Left lobe of liver (tissue), 2 donors: ENCODE measurements around the gene INPP4B. TPM values are rescaled to one million over a fixed set of nuclear protein-coding genes. Genes with fewer than 3 reads are reported as not detected.

Experiments used
- ATAC-seq: fragments of 200-7000 bp; cut with Tn5 transposase; one replicate; pipeline ENCODE4 v1.9.1; 2020; ENCODE audit warnings: mild to moderate bottlenecking, moderate library complexity
- DNase-seq: peaks from one replicate; pipeline ENCODE4 v3.0.0-alpha.2; 2020; ENCODE audit warnings: low spot score
- total RNA-seq: library from RNA; stranded (reverse); gene quantifications from one replicate; pipeline ENCODE4 v1.2.1, GENCODE V29; 2021
- donor health status: DM: no; HTN: no; CAD: no; lungs with moderate emphysema.
- donor health status: DM: no; HTN: yes; CAD: no.

INPP4B gene
- total RNA-seq, 1 donor from 2014 or later = 0.93 TPM

GRCh38 chr4:142595222-142595871 lies 250.8 kb downstream of the INPP4B start:
- DNase-seq = no peak

GRCh38 chr4:142585411-142585810 lies 260.7 kb downstream of the INPP4B start:
- DNase-seq (no peak), ATAC-seq (no peak)

More at GRCh38 chr4:142595222-142595871, 250.8 kb downstream of the INPP4B start:
- peak; percentile 89 for ATAC-seq

GRCh38 chr4:142583708-142584107 lies 262.4 kb downstream of the INPP4B start:
- no peak for ATAC-seq
- DNase-seq = no peak

- no peak for ATAC-seq
- no peak for DNase-seq
Measured at GRCh38 chr4:142582340-142582739, 263.8 kb downstream of the INPP4B start.

- ATAC-seq (no peak), DNase-seq (no peak)
Measured at GRCh38 chr4:142581881-142582280, 264.2 kb downstream of the INPP4B start.

DNA sequence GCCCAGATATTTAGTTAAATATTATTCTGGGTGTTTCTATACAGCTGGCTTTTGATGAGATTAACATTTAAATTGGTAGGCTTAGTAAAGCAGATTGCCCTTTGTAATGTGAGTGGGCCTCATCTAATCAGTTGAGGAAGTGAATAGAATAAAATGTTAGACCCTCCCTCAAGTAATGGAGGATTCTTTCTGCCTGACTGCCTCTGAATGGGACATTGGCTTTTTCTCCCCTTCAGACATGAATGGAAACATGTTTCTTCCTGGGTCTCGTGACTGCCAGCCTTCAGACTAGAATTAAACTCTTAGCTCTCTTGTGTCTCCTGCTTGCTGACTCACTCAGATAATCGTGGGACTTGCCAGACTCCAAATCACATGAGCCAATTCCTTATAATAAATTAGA lies 266.7 kb downstream of the INPP4B start:
- no peak for DNase-seq
- ATAC-seq = no peak

DNA sequence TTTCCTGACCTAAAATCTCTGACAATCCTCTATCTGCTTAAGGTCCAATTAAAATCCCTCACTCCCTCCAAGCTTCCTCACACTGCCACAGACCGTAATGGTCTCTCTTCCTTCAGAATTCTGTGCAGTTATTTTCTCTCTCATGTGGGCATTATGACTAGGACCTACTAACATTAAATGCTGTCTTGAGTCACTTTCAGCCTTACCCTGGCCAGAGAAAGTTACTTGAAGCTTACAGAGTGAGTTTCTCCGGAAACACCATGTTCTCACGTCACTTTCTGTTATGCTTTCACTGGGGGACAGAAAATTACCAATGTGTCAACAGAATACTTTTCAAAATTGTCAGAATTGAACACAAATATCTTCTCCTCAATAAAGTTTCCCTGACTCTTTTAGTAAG lies 271.8 kb downstream of the INPP4B start:
- DNase-seq (no peak), ATAC-seq (no peak)

DNA sequence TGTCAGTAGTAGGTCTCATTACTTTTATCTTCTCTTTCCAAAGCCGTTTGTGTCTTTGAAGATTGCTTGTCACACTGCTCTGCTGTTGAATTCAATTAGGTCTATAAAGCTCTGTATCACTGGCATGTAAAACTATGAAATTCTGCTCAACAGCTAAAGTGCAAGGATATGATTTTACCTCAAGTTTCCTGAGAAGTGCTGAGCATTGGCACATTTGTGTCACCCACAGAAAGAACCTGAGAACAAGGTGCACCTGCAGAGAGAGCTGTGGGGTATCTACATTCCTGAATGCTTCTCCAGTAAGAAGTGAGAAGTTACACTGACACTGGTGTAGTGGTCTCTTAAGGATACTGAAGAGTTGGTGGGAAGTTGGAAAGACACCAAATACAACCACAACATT lies 274.0 kb downstream of the INPP4B start:
- ATAC-seq (no peak), DNase-seq (no peak)

GRCh38 chr4:142567620-142568451 lies 278.3 kb downstream of the INPP4B start:
- no peak for ATAC-seq
- DNase-seq = no peak

DNA sequence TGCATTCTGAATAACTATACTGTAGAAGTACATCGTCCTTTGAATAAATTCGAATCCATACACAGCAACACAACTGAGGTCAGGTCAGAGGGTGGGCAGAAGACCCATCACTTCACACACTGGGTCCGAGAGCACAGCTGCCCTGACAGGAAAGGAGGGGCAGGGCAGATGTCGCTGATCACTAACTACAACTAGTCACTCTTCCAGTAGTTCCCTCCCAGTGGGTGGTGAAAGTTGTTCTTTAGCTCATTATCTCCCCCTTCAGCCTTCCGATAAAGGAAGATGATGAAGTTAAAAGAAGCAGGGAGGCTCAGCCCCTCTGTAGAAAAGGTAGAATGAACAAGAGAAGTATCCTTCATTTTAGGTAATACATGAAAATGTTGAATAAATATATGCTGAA lies 278.9 kb downstream of the INPP4B start:
- DNase-seq = no peak
- ATAC-seq = no peak

DNA sequence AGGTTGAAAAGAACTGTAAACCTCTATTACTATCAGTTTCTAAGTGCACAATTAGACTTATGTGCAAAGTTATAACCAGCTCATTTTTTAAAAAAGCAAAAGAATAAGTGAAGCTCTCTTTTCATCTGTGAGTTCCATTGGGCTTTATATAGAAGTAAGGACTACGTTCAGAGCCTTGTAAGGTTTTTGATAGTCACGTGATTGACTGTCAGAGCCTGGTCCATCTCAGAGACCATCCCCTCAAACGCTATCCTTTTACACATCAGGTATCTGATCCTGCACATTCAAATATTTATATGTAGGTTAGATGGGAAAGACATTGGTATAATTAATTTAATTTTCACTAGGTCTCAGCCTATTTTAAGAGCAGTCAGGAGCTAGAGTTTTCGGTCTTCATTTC lies 279.3 kb downstream of the INPP4B start:
- DNase-seq = no peak
- ATAC-seq = no peak

DNA sequence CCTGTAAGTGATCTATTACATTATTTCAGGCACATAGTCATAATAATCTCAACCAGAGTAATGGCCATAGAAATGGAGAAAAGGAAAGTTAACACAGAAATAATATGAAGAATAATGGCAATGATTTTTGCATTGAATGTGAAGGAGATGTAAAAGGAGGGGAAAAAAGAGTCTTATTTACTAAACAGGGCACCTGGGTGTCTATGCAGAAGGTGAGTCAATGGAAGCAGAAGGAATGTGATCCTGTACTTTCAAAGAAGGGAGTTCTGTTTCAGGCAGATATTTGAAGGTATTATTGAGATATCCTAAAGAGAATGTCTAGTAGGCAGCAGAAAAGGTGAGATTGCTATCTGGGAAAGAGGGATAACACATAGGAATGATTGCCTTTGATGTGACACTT lies 279.9 kb downstream of the INPP4B start:
- ATAC-seq (no peak), DNase-seq (no peak)

GRCh38 chr4:142565771-142566170 lies 280.3 kb downstream of the INPP4B start:
- DNase-seq (no peak), ATAC-seq (no peak)

- DNase-seq = no peak
- no peak for ATAC-seq
Measured at GRCh38 chr4:142563682-142564291, 282.3 kb downstream of the INPP4B start.

DNA sequence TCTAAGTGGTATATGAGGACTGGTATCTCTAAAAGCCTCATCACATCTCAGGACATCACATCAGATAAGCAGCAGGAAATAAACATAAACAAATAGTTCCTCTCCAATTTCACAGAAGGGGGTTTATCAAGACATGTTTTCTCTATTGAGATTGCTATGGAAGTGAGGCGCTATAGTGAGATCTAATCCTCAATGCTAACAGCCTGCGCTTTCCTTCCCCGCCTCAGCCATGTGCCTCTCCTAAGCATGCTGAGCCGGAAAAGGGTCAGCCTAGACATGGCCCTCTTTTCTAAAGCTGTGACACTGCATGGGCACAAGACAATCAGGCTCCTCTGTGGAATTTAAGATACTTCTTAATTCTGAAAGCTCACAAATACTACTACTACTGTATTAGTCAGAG lies 286.1 kb downstream of the INPP4B start:
- ATAC-seq (no peak), DNase-seq (no peak)

DNA sequence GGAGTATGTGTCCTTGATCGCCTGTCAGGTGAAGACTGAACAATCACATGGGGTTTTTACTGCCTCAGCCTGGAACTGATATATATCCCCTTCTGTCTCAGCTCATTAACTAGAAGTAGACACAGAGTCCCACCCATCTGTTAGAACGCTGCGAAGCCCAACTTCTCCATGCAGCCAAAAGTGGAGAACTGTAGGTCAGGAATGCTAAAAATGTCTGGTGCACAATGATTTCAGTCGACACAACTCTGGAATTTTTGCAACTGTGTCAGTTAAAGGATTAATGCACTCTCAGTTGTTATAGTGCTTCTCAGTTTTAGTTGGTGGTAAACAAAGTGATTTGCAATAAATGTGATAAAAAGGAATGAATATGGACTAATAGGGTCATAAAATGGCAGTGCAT lies 287.2 kb downstream of the INPP4B start:
- ATAC-seq (no peak), DNase-seq (no peak)

- ATAC-seq = no peak
- no peak for DNase-seq
Measured at GRCh38 chr4:142557239-142557801, 288.8 kb downstream of the INPP4B start.

DNA sequence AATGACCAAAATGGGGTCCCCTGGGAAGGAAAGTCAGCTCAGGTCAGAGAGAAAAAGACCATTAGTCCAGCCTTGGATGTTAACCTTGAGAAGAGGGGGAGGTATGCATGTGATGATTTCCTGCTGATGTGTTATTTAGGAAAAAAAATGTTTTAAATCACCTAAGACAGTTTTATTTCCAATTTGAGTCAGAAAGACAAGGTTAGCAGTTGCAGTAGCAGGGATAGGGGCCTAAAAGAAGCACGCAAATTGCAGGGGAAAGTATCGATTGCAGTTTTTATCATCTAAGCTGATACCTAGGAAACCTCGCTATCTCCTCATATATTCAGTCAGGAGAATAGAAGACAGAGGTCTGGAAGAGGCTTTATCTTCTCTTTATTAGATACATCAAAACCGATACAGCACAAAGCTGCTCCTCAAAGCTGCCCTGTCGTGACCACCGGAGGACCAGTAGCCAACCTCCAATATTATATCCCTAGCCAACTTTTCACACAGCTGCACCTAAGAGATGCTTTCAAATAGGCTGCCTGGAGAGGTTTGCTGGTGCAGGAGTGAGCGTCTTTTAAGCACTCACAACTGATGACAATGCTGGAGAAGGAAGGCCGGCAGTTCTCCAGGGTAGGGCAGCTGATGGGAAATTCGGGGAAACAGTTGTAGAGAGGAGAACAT lies 289.4 kb downstream of the INPP4B start:
- DNase-seq = no peak

DNA sequence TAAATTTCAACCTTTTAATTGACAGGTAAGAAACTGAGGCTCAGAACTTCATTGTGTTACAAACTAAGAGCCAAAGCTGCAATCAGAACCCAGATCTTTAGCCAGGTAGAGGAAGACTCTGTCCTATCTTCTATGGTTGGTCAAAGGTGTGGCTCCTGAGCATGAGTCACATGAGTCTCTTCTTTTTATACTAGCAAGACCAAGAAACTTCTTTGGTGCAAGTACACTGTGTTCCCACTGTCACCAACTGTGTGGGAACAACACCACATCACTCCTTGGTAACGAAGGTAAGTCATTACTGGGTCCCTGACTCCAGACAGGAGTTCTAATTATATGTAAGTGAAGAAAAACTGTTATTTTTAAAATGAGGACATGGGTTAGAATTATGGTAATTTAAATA lies 290.1 kb downstream of the INPP4B start:
- DNase-seq (no peak), ATAC-seq (no peak)

More for the DNA sequence above, 289.4 kb downstream of the INPP4B start:
- no peak for ATAC-seq

GRCh38 chr4:142554412-142554811 lies 291.7 kb downstream of the INPP4B start:
- no peak for ATAC-seq
- DNase-seq = no peak
